Fibroblast of lung (primary cell): Measurements from ENCODE around the gene PRMT3. TPM values are rescaled to one million over a fixed set of nuclear protein-coding genes. Genes with fewer than 3 reads are reported as not detected.

Source experiments
- DNase-seq, 2 donors: peaks; one replicate each; pipeline versions ENCODE4 v3.0.0 to v3.0.0-alpha.2; 2010; ENCODE audit warnings: low read depth in 2 of 2
- H2AFZ ChIP-seq: 2 replicates; pipeline ENCODE4 v1.5.1; 2012; ENCODE audit warnings: low read length, control low read depth, inconsistent platforms
- H3K27ac ChIP-seq: 2 replicates; pipeline ENCODE4 v1.5.1; 2011; ENCODE audit warnings: low read length, control low read depth; ENCODE audit not compliant: insufficient read depth
- H3K27me3 ChIP-seq: 2 replicates; pipeline ENCODE4 v1.5.1; 2011; ENCODE audit warnings: mild to moderate bottlenecking, low read length; ENCODE audit not compliant: control insufficient read depth, insufficient read depth
- H3K36me3 ChIP-seq: 2 replicates; pipeline ENCODE4 v1.5.1; 2011; ENCODE audit warnings: low read length; ENCODE audit not compliant: control insufficient read depth, insufficient read depth
- H3K4me1 ChIP-seq: 2 replicates; pipeline ENCODE4 v1.5.1; 2011; ENCODE audit warnings: low read length; ENCODE audit not compliant: control insufficient read depth, insufficient read depth; ENCODE audit errors: extremely low read depth
- H3K4me2 ChIP-seq: 2 replicates; pipeline ENCODE4 v1.5.1; 2011; ENCODE audit warnings: low read length, control low read depth; ENCODE audit not compliant: insufficient read depth; ENCODE audit errors: extremely low read depth
- H3K4me3 ChIP-seq, 4 experiments: fragments of 200-600 bp in 1 of 4; sonication (generic) in 1 of 4; replicated peaks in 1 of 4; 2 replicates each; pipeline ENCODE4 v1.5.1; 2011 to 2016; ENCODE audit warnings: low read length in 4 of 4, low read depth in 3 of 4, mild to moderate bottlenecking in 3 of 4, control low read depth in 2 of 4, inconsistent platforms in 1 of 4, mixed read lengths in 1 of 4; ENCODE audit not compliant: insufficient read depth in 1 of 4; ENCODE audit errors: control extremely low read depth in 1 of 4
- H3K79me2 ChIP-seq: 2 replicates; pipeline ENCODE4 v1.5.1; 2012; ENCODE audit warnings: mild to moderate bottlenecking, low read length, inconsistent platforms; ENCODE audit not compliant: control insufficient read depth, insufficient read depth
- H3K9ac ChIP-seq: 2 replicates; pipeline ENCODE4 v1.5.1; 2011; ENCODE audit warnings: mild to moderate bottlenecking, low read length, control low read depth; ENCODE audit not compliant: insufficient read depth
- H3K9me3 ChIP-seq: 2 replicates; pipeline ENCODE4 v1.5.1; 2012; ENCODE audit warnings: low read depth, low read length; ENCODE audit not compliant: control insufficient read depth, insufficient read depth
- H4K20me1 ChIP-seq: 2 replicates; pipeline ENCODE4 v1.5.1; 2011; ENCODE audit warnings: low read length; ENCODE audit not compliant: control insufficient read depth, insufficient read depth; ENCODE audit errors: extremely low read depth
- EZH2 ChIP-seq: IDR thresholded peaks from 2 replicates; pipeline ENCODE4 v1.5.1; 2012; ENCODE audit warnings: low read length, control low read depth, mild to moderate bottlenecking; ENCODE audit errors: missing control alignments
- polyA plus RNA-seq, 2 donors: library from polyadenylated mRNA; depleted of rRNA in 1 of 2; stranded (reverse) in 1 of 2; unstranded in 1 of 2; fragments of >200 nt; gene quantifications; 2 replicates each; pipeline ENCODE4 v1.2.1, GENCODE V29; 2011 to 2012; ENCODE audit warnings: missing spikeins in 1 of 2
- total RNA-seq: library from RNA; depleted of rRNA; stranded (reverse); fragments of >200 nt; gene quantifications from 2 replicates; pipeline ENCODE4 v1.2.1, GENCODE V29; 2014
- TF ChIP-seq, protein P1 (sequence below), 2 donors: IDR thresholded peaks in 1 of 2; conservative IDR thresholded peaks in 1 of 2; 1 replicate in 1 of 2; 2 replicates in 1 of 2; pipeline ENCODE4 v1.5.1; 2011 to 2012; ENCODE audit warnings: low read length in 2 of 2, control low read depth in 1 of 2, inconsistent platforms in 1 of 2, low read depth in 1 of 2, mild to moderate bottlenecking in 1 of 2

The PRMT3 gene
- total and polyA plus RNA-seq, 2 donors (not counting 1 experiment from before 2014, with no cell fraction given): 13.0 to 14.2 TPM

DNA sequence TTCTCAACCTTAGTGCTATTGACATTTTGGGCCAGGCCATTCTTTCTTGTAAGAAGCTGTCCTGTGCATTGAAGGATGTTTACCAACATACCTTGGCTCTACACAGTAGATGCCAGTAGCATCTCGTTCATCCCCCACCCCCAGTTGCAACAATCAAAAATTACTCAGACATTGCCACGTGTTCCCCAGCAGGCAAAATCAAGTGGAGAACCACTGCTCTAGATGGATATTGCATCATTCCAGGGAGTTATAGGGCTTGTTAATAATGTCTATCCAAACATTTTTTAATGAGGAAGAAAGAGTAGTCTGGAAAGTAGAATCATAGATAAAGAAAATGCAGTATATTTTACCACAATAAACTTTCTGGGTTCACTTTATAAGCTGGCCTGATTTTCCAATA is 64.1 kb downstream of the PRMT3 start:
- H3K9me3 ChIP-seq: no peaks in the 10 kb centered on the region
- DNase-seq: no peak

DNA sequence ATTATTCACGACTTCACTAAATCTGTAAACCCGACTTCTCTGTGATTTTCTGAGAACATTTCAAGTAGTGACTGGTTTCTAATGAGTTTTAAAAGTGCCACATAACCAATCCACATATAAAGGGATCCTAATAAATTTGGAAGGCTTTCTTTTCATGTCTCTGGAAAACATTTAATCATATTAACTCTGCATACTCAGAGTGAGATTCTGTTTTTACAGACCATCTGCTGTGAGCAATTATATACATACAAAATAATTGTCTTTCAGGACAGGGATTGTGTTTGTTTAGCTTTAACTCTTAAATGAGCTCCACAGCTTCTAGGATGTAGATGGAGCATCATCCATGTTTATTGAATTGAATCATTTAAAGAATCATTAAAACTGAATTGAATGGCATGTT is 65.1 kb downstream of the PRMT3 start:
- no peaks in the 10 kb centered on the region for H3K27me3 ChIP-seq
- H3K79me2 ChIP-seq: no peaks in the 10 kb centered on the region
- no peak overlapping the region for H3K4me2 ChIP-seq
- no peak for DNase-seq
- H2AFZ ChIP-seq: no peak overlapping the region
- no peaks in the 10 kb centered on the region for H3K9me3 ChIP-seq
- no peaks in the 10 kb centered on the region for H4K20me1 ChIP-seq
- H3K4me1 ChIP-seq: no peaks in the 10 kb centered on the region
- H3K4me3 ChIP-seq: no peak overlapping the region
- TF ChIP-seq, protein P1, sequence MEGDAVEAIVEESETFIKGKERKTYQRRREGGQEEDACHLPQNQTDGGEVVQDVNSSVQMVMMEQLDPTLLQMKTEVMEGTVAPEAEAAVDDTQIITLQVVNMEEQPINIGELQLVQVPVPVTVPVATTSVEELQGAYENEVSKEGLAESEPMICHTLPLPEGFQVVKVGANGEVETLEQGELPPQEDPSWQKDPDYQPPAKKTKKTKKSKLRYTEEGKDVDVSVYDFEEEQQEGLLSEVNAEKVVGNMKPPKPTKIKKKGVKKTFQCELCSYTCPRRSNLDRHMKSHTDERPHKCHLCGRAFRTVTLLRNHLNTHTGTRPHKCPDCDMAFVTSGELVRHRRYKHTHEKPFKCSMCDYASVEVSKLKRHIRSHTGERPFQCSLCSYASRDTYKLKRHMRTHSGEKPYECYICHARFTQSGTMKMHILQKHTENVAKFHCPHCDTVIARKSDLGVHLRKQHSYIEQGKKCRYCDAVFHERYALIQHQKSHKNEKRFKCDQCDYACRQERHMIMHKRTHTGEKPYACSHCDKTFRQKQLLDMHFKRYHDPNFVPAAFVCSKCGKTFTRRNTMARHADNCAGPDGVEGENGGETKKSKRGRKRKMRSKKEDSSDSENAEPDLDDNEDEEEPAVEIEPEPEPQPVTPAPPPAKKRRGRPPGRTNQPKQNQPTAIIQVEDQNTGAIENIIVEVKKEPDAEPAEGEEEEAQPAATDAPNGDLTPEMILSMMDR (conservative IDR thresholded peaks at IDR 0.05 in 1 of 2, IDR thresholded peaks at IDR 0.05 in 1 of 2; ENCODE audit: low read depth in 1 of 2, low read length in 2 of 2): no peak
- no peak for TF ChIP-seq EZH2
- no peak overlapping the region for H3K9ac ChIP-seq
- no peaks in the 10 kb centered on the region for H3K36me3 ChIP-seq
- H3K27ac ChIP-seq: no peak overlapping the region

More for the DNA sequence above, 64.1 kb downstream of the PRMT3 start:
- no peaks in the 10 kb centered on the region for H3K79me2 ChIP-seq
- H3K4me1 ChIP-seq: no peaks in the 10 kb centered on the region
- H3K9ac ChIP-seq: no peak overlapping the region
- H2AFZ ChIP-seq: no peak overlapping the region
- no peak overlapping the region for H3K4me2 ChIP-seq
- no peaks in the 10 kb centered on the region for H3K27me3 ChIP-seq
- H3K27ac ChIP-seq: no peak overlapping the region
- H3K36me3 ChIP-seq: no peaks in the 10 kb centered on the region
- H4K20me1 ChIP-seq: no peaks in the 10 kb centered on the region
- TF ChIP-seq EZH2: no peak
- TF ChIP-seq, protein P1 (conservative IDR thresholded peaks at IDR 0.05 in 1 of 2, IDR thresholded peaks at IDR 0.05 in 1 of 2; ENCODE audit: low read depth in 1 of 2, low read length in 2 of 2): no peak
- no peak overlapping the region for H3K4me3 ChIP-seq

DNA sequence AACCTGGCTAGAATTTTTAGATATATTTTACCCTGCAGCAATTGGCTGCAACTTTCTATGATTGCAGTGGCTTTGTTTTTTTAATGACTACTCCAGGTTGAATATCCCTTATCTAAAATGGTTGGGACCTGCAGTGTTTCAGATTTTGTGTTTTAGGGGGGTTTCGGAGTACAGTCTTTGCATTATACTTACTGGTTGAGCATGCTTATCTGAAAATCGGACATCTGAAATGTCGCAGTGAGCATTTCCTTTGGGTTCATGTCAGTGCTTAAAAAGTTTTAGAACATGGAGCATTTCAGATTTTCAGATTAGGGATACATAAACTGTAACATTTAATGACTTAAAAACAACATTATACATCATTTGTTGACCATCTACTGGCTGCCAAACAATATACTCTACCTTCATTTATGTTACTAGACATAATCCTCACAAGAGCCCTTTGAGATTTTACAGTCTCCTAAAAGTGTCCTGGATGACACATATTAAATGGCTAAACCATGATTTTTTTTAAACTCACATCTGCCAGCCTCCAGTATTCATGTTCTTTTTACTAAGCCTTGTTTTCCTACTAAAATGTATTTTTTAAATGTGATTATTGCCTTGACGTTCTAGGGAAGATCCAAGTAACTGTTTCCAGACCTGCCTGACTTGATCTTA is 66.3 kb downstream of the PRMT3 start:
- no peaks in the 10 kb centered on the region for H3K4me1 ChIP-seq
- H2AFZ ChIP-seq: no peak overlapping the region
- H4K20me1 ChIP-seq: no peaks in the 10 kb centered on the region
- no peak for DNase-seq
- H3K4me2 ChIP-seq: no peak overlapping the region
- TF ChIP-seq, protein P1 (conservative IDR thresholded peaks at IDR 0.05 in 1 of 2, IDR thresholded peaks at IDR 0.05 in 1 of 2; ENCODE audit: low read depth in 1 of 2, low read length in 2 of 2): no peak
- TF ChIP-seq EZH2: no peak
- no peak overlapping the region for H3K4me3 ChIP-seq
- H3K9me3 ChIP-seq: no peaks in the 10 kb centered on the region
- H3K79me2 ChIP-seq: no peaks in the 10 kb centered on the region
- H3K9ac ChIP-seq: no peak overlapping the region
- H3K36me3 ChIP-seq: no peaks in the 10 kb centered on the region
- H3K27me3 ChIP-seq: no peaks in the 10 kb centered on the region
- H3K27ac ChIP-seq: no peak overlapping the region
